Measurements from ENCODE around the gene NRCAM. TPM values are rescaled to one million over a fixed set of nuclear protein-coding genes. Genes with fewer than 3 reads are reported as not detected.

The NRCAM gene
- total RNA-seq, 1 experiment from 2014 or later: 2.7 TPM

GRCh38 chr7:108316708-108317107 lies 139.5 kb downstream of the NRCAM start:
- Mint-ChIP-seq H3K9me3 (0 out of 2 replicates have a peak, but pooled peaks cover 6% of the 10 kb centered on the region), H3K27ac (no peak overlapping the region), H3K4me3 (no peak overlapping the region), H3K4me1 (peaks cover 3% of the 10 kb centered on the region), H3K27me3 (ENCODE audit: low read depth) (no peaks in the 10 kb centered on the region), H3K36me3 (no peaks in the 10 kb centered on the region)
- DNase-seq (ENCODE audit: low spot score): no peak
- TF ChIP-seq KAT7 (CRISPR knock-in tag; IDR thresholded peaks at IDR 0.05; ENCODE audit: borderline replicate concordance) (no peak), JUN (CRISPR knock-in tag; IDR thresholded peaks at IDR 0.05) (no peak), NR2C2 (CRISPR knock-in tag; IDR thresholded peaks at IDR 0.05) (no peak), EMX1 (CRISPR knock-in tag; IDR thresholded peaks at IDR 0.05) (no peak), GABPB1 (CRISPR knock-in tag; IDR thresholded peaks at IDR 0.05) (no peak), AFF4 (CRISPR knock-in tag; IDR thresholded peaks at IDR 0.05; ENCODE audit: borderline replicate concordance) (no peak), ETV6 (CRISPR knock-in tag; IDR thresholded peaks at IDR 0.05) (no peak), FOXP4 (CRISPR knock-in tag; IDR thresholded peaks at IDR 0.05) (no peak), TEAD4 (CRISPR knock-in tag; IDR thresholded peaks at IDR 0.05) (no peak), HMGXB4 (CRISPR knock-in tag; IDR thresholded peaks at IDR 0.05) (no peak), MYBL2 (CRISPR knock-in tag; IDR thresholded peaks at IDR 0.05) (no peak), RELA (CRISPR knock-in tag; IDR thresholded peaks at IDR 0.05; ENCODE audit: borderline replicate concordance) (no peak), ARID4B (CRISPR knock-in tag; IDR thresholded peaks at IDR 0.05; ENCODE audit: borderline replicate concordance) (no peak), NR1H2 (CRISPR knock-in tag; IDR thresholded peaks at IDR 0.05) (no peak), JAZF1 (CRISPR knock-in tag; IDR thresholded peaks at IDR 0.05) (no peak)
- no peak for ATAC-seq
- POLR2A ChIA-PET: no interaction called here
- CTCF ChIA-PET: no interaction called here
